HG03571 (cell line): ENCODE data around the gene SCGB1A1.
"Not testable (repeated sequence)": the region's sequence is repeated elsewhere in the genome, so short reads cannot be mapped to it uniquely, and the experiment has no call there.

Experiments
- ATAC-seq: cut with Tn5 transposase; IDR thresholded peaks from one replicate; pipeline ENCODE4 v1.9.1; 2021; ENCODE audit not compliant: unreplicated experiment

SCGB1A1 gene, protein sequence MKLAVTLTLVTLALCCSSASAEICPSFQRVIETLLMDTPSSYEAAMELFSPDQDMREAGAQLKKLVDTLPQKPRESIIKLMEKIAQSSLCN

DNA sequence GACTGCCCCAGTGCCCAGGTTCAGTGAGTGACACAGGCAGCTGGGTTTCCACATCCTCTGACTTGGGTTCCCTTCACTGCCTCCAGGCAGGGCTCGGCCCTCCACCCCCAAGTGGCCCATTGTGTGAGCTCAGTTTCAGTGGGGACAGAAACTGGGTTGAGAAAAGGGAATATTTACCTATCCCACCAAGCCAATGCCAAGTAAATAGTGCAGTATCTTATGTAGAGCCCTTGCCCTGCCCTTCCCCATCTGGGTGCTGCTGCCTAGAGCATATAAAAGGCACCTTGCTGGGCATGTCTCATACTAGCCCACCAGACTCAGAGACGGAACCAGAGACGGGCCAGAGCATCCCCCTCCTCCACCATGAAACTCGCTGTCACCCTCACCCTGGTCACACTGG lies at the start of gene SCGB1A1:
Gene SCGB1A1, plus strand, starts transcription at position 301 of the 400 bp plus-strand sequence. Its CDS starts 63 bp downstream, at position 364.
- ATAC-seq: no peak

DNA sequence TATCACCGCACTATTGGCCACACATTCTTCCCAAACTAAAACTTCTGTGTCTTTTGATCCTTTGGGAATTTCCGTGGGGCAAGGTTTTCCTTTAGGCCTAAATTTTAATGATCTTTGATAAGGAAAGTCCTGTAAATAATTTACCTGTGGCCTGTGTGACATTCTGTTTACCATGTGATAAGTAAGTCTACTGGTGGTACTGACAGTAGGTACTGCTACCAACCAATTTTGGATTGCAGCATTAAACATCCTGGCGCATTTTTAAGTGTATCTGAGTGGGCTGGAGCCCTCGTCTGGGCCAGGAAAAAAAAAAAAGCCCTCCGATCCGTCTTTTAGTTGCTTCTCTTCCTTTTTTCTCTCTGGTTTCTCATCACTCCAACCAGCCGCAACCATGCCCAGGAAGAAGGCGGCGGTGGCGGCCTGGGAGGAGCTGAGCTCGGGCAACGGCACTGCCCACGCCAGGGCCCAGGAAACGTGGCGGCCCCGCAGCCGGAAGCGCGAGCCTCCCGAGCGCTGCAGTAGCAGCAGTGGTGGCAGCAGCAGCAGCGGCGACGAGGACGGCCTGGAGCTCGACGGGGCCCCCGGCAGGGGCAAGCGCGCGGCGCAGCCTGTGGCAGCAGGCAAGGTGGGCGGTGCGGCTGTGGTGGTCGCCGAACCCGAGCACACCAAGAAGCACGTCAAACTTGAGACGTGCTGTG lies 47.9 kb upstream of the SCGB1A1 start:
- ATAC-seq: no peak

DNA sequence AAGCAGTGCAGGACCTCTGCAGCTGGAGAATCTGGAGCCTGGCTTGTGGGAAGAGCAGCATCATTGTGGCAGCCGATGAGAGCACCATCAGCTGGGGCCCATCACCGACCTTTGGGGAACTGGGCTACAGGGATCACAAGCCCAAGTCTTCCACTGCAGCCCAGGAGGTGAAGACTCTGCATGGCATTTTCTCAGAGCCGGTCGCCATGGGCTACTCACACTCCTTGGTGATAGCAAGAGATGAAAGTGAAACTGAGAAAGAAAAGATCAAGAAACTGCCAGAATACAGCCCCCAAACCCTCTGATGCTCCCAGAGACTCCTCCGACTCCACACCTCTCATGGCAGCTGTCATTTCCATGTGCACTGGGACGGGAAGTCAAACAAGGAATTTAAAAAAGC lies 46.0 kb upstream of the SCGB1A1 start:
- ATAC-seq: no peak

DNA sequence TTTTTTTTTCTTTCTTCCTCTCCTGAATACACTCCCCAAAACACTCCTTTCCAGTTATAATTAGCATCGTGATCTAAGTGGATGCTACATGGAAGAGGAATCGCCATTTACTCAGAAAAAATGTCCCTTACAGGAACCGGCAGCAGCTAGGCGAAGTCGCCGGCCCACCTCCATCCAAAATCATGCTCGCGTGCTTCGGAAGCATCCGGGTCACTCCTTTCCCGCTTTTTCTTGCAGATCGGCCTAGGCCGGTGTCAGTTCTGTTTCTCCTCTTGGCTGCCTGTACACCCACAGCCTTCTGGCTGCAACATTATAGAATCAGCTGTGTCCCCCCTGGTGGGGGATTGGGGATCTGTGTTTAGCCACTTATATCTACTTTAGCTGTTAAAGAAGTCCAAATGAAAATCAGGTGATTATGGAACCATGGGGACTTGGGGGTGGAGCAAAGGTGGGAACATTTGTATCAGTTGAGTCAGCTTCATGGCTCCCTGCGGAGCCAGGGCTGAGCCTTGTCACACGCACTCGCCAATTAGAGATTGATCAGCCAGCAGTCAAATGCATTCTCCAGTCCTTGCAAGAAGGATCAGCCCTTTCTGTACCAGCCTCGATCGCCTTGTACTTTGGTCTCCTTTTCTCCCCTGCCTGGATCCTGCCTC lies 45.2 kb upstream of the SCGB1A1 start:
- ATAC-seq: no peak

DNA sequence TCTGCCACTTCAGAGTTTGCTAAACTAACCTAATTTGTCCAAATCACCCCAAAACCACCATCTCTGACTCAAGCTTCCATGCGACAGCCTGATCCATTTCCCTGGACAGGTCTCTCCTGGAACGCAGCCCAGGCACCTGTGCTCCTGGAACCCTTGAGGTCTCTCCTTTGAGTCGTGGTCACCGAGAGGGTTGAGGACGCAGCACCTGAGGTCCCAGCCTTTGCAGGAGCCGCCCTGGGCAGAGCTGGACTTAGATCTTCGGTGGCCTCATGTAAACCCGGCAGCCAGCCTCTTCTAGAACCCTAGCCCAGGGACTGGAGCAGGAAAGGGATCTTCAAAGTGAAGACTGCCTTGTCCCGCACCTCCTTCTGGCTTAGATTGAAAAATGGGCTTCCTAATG lies 44.0 kb upstream of the SCGB1A1 start:
- no peak for ATAC-seq

DNA sequence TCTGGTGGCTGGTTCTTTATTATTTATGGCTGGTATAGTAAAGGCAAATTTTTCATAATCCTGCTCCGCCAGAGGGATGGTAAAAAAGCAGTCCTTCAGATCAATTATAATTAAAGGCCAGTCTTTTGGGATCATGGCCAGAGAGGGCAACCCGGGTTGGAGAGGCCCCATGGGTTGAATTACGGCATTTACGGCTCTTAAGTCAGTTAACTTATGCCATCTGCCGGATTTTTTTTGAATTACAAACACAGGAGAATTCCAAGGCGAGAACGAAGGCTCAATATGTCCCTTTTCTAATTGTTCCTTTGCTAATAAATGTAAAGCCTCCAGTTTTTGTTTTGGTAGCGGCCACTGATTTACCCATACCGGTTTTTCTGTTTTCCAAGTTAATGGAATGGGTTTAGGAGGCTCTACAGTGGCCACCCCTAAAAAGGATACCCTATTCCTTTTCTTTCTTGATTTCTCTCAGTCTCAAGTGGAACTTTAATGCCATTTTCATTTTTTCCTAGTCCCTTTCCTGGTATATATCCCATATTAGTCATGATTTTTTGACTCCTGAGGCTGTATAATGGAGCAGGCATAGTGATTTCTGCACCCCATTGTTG lies 40.3 kb upstream of the SCGB1A1 start:
- not testable (repeated sequence) for ATAC-seq

DNA sequence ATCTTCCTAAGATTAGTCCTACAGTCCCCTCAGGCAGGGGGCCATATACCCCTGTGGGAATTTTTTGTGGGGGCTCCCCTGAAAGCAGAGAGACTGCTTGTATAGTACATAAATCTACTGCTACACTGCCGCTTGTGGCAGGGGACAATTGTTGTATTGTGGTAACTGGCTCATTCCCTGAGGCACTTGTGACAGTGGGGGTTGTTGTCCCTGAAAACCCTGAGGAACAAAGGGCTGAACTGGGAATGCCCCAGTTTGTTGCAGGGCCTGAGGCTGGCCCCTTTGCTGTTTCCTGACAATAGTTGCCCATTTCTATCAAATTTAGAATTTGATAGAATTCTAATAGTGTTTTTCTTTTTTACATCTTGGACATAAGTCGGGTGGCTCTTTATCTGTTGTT lies 39.2 kb upstream of the SCGB1A1 start:
- not testable (repeated sequence) for ATAC-seq

DNA sequence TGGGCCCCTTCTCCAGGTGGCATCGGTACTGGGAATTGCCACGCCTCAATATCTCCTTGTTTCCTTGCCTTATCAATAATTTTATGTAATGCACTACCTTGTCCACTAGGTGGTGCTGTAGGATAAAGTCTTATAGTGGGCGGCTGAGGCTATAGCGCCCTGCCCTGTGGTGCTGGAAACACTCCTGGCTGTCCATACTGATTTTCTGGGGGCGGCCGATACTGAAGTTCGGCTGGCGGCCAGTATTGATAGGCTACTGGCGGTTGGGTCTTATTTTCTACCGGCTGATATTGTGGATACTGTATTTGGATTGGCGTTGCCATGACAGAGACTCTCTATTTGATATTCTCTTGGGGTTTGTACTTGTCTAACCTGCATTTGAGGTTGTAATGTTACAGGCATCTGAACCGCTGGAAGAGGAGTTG lies 38.0 kb upstream of the SCGB1A1 start:
- not testable (repeated sequence) for ATAC-seq

DNA sequence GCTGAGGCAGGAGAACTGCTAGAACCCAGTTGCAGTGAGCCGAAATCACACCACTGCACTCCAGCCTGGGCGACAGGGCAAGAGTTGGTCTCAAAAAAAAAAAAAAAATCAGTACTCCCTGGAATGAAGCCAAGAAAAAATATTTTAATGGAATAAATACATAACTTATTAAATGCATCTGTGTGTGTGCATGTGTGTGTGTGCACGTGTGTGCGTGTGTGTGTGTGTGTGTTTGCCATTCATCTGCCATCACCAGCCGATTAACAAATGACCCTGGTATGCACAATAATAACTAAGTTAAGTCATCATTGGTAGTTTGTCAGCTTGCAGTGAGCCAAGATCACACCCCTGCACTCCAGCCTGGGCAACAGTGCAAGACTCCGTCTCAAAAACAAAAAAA lies 35.0 kb upstream of the SCGB1A1 start:
- no peak for ATAC-seq

DNA sequence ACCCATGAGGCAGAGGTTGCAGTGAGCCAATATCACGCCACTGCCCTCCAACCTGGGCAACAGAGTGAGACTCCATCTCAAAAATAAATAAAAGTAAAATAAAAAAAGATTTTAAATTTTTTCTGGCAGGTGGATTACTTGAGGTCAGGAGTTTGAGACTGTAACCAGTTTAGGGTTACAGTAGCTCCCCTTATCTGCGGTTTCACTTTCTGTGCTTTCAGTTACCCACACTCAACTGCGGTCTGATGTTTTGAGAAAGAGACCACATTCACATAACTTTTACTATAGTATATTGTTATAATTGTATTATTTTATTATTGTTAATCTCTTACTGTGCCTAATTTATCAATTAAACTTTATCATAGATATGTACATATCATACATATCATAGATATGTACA lies 32.8 kb upstream of the SCGB1A1 start:
- not testable (repeated sequence) for ATAC-seq

DNA sequence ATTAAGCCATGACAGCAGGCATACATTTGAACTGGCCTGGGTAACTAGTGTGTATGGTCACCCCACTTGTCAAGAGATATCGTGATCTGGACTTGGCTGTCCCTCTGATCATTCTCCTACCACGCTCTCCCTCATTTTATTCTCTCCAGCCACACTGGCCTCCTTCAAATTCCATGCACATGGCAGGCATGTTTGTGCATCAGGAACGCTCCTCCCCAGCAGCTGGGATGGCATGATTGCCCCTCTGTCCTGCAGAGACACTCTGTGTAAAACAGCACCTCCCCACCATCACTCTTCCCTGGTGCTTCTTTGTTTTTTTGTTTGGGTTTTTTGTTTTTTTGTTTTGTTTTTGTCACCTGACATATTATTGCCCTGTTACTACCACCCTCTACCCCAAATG lies 31.5 kb upstream of the SCGB1A1 start:
- ATAC-seq: no peak

DNA sequence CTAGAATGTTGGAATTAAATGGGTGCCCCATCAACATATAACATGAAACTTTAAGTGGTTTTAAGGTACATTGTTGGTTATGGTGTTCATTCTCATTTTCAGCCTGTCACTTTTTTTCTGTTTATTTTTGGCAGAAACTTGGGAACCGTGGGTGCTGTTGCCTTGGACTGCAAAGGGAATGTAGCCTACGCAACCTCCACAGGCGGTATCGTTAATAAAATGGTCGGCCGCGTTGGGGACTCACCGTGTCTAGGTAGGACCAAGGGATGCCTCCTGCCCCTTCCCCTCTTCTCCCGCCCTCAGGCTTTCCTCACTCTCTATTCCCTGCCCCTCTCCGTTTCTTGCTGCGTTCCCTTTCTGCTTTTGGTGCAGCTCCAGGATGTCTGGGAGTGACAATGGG lies 29.8 kb upstream of the SCGB1A1 start:
- no peak for ATAC-seq

DNA sequence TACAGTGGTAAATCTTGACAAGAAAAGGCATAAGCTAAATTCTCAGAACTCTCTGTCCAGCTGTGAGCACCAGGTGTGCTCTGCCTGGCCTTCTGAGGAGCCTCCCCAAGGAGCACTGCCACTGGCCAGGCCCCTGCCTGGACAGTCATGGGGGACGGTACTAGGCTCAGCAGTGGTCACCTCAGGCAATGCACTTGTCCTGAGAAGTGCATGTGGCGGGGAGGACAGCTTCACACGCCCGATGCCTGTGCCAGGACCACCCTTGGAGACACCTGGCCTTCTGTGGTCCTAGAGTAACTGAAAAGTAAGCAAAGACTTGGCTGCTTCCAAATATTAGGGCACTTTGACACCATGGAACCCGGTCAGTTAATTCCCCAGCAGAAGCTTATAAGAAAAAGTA lies 28.6 kb upstream of the SCGB1A1 start:
- no peak for ATAC-seq

DNA sequence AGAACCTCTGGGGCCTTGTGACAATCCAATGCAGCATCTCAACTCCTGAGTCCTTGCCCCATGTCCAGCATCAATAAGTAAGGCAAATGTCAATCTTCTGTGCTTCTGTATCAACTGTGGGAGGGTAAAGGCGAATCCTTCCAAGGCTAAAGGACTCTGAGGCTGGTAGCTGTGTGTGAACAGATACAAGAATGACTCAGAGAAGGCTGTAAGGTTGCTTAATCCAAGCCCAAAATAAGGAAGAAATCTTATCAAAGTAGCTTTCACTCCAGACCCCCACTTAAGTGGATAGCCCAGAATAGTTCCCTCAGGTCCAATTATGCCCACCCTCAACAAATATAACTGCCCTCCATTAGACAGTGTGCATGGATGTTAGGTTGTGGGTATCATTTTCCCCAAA lies 28.1 kb upstream of the SCGB1A1 start:
- ATAC-seq: no peak

DNA sequence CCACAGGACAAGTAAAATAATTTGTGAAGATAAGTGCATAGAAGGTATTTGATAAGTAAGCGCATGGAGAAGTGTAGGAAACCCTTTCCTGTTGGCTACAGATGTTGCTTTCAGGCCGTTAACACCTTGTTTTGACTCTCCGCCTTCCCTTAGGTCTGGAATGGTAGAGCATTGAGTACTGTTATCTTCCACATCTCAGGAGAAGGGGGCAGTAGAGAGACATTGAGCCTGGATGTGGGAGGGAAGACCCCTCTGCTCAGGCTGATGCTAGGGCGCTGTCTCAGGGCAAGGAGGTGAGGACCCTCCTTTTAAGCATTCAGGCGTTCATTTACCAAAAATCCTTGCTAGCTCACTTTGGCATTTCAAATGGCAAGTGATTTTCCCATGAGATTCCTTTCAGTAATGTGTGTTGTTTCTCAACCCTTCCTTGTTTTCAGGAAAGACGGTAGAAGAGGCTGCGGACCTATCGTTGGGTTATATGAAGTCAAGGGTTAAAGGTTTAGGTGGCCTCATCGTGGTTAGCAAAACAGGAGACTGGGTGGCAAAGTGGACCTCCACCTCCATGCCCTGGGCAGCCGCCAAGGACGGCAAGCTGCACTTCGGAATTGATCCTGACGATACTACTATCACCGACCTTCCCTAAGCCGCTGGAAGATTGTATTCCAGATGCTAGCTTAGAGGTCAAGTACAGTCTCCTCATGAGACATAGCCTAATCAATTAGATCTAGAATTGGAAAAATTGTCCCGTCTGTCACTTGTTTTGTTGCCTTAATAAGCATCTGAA lies 27.0 kb upstream of the SCGB1A1 start:
- no peak for ATAC-seq

DNA sequence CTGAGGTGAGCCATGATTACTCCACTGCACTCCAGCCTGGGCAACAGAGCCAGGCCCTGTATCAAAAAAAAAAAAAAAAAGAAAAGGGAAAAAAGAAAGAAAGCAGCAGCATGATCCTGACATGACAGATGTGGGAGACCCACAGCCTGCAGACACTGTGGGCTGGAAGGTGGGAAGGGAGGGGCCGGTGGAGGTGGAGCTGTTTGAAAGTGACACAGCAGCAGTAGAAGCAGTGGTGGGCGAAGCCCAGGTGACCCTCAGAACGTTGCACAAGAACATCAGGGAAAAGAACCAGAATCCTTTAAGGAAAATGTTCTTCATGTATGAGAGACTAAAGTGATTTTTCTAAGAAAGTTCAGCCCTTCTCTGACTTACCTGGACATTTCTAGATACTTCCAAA lies 26.3 kb upstream of the SCGB1A1 start:
- no peak for ATAC-seq

DNA sequence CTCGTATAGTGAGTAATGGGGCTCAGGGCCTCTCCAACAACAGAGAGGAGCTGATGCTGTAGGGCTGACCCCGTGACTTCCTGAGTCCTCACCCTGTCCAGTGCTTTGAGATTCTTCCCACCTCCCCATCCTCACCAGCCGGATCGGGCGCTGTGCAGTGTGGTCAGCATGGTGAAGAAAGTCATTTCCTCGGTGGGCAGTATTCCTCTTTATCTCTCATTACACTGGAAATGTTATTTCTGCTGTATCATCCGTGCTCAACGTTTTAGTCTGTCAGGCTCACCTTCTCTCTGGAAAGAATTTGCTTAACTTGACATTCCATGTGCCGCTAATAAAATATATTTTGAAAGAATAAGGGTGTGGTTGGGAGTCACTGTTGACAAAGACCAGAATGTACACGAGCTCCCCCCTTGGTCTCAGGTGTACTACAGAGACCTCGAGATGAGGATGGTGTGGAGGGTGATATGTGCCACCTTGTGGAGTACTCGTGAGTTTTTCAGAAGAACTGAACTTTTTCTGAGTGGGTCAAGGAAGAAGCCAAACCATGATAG lies 25.7 kb upstream of the SCGB1A1 start:
- ATAC-seq: no peak

DNA sequence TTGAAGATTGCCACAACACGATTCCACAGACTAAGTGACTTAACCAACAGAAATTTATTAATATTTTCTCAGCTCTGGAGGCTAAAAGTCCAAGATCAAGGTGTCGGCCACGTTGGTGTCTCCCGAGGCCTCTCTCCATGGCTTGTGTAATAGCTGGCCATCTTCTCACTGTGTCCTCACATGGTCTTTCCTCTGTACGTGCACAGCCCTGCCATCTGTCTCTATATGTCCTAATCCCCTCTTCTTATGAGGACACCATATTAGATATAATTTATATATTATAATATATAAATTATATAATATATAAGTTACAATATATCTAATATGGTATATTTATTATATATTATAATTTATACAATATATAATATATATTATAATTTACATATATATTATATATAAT lies 25.1 kb upstream of the SCGB1A1 start:
- no peak for ATAC-seq

DNA sequence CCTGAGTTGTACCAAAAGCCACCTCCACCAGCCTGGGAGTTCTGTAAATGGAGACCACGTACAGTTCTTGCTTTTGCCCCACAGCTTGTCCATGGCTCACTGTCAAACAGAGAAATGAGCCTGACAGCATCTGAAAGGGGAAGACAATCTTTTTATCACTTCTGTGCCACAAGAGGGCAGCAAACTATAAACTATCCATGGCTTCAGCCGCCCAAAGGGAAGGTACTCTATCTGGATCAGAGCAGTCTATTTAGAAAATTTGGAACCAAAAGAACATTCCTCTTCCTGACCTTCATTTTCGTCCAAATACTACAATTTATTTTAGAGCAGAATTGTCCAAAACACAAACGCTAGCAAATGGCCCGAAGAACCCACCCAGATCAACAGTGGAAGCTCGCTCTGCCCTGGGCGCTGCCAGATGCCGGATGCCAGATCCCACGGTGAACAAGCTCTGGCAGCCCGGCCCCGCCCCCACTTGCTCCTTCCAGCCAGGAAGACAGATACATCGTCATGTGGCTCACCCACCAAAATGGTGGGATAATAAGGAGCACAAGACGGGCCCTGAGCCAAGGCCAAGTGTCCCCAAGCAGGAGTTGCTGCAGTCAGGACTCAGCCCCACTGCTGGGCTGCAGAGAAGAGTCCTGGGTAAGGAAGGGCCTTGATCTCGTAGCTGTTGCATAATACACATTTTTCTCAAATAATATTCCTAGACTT lies 23.9 kb upstream of the SCGB1A1 start:
- no peak for ATAC-seq

DNA sequence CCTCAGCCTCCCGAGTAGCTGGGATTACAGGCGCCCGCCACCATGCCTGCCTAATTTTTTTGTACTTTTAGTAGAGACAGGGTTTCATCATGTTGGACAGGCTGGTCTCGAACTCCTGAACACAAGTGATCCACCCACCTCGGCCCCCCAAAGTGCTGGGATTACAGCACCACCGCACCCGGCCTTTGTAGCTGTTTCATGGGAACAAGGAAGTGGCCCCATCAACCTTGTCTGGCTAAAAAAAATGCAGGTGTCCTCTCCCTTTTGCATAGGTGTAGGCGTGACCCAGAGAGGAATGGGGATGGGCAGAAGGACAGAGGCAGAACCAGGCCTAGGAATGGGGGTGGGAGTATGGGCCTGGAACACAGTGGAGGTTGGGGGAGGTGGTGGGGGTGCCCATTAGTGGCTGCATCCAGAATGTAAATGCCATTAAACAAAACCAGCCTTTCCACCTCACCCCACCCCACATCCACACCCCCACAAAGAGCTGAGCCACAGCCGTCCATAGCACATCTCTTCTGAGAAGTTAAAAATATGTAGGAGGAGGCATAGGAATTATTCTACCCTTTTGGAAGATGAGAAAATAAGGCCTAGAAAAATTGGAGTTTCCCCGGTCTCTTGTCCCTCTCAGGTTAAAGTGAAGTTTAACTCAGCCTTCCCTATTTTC lies 22.8 kb upstream of the SCGB1A1 start:
- ATAC-seq: no peak
